HG03175 (cell line): Measurements from ENCODE around the gene CDKN3.
"Not testable (repeated sequence)": the region's sequence is repeated elsewhere in the genome, so short reads cannot be mapped to it uniquely, and the experiment has no call there.

Experiments
- ATAC-seq: cut with Tn5 transposase; IDR thresholded peaks from one replicate; pipeline ENCODE4 v1.9.1; 2021; ENCODE audit warnings: mild to moderate bottlenecking, moderate library complexity; ENCODE audit not compliant: unreplicated experiment

Gene CDKN3

GRCh38 chr14:54420478-54421142, 23.8 kb downstream of the CDKN3 start:
- ATAC-seq: no peak

- no peak for ATAC-seq
Measured at GRCh38 chr14:54423991-54424390, 27.2 kb downstream of the CDKN3 start.

- no peak for ATAC-seq
Measured at GRCh38 chr14:54424479-54424901, 27.7 kb downstream of the CDKN3 start.

GRCh38 chr14:54425068-54425467, 28.3 kb downstream of the CDKN3 start:
- ATAC-seq: no peak

GRCh38 chr14:54425537-54426274, 28.9 kb downstream of the CDKN3 start:
- no peak for ATAC-seq

- ATAC-seq: no peak
Measured at GRCh38 chr14:54427871-54428270, 31.1 kb downstream of the CDKN3 start.

- no peak for ATAC-seq
Measured at GRCh38 chr14:54428527-54428926, 31.7 kb downstream of the CDKN3 start.

GRCh38 chr14:54435500-54435981, 38.7 kb downstream of the CDKN3 start:
- ATAC-seq: peak; percentile 74

- not testable (repeated sequence) for ATAC-seq
Measured at GRCh38 chr14:54437954-54438353, 41.1 kb downstream of the CDKN3 start.

- no peak for ATAC-seq
Measured at GRCh38 chr14:54438703-54439102, 41.9 kb downstream of the CDKN3 start.

GRCh38 chr14:54440037-54440436, 43.2 kb downstream of the CDKN3 start:
- ATAC-seq: no peak

- no peak for ATAC-seq
Measured at GRCh38 chr14:54440476-54440872, 43.7 kb downstream of the CDKN3 start.

GRCh38 chr14:54440873-54441868, 44.4 kb downstream of the CDKN3 start, which contains the start of gene CNIH1:
Gene CNIH1, minus strand, starts transcription at chr14:54441374. Its CDS starts 47 bp downstream, at chr14:54441327.
- peak; percentile 96 for ATAC-seq

- ATAC-seq: not testable (repeated sequence)
Measured at GRCh38 chr14:54442961-54443360, 46.2 kb downstream of the CDKN3 start.

- no peak for ATAC-seq
Measured at GRCh38 chr14:54443981-54444380, 47.2 kb downstream of the CDKN3 start.

GRCh38 chr14:54444681-54445080, 47.9 kb downstream of the CDKN3 start:
- ATAC-seq: no peak

GRCh38 chr14:54446161-54446693, 49.4 kb downstream of the CDKN3 start:
- no peak for ATAC-seq

- ATAC-seq: no peak
Measured at GRCh38 chr14:54447231-54447692, 50.5 kb downstream of the CDKN3 start.

- peak; percentile 73 for ATAC-seq
Measured at GRCh38 chr14:54450535-54450934, 53.7 kb downstream of the CDKN3 start.

- ATAC-seq: no peak
Measured at GRCh38 chr14:54451121-54451601, 54.4 kb downstream of the CDKN3 start.
